Measurements from ENCODE around the gene LRTM1. TPM values are rescaled to one million over a fixed set of nuclear protein-coding genes. Genes with fewer than 3 reads are reported as not detected.
A peak's percentile ranks its signal among the peaks of the same experiment; 100 is the strongest.

The LRTM1 gene
- not detected in 3 replicates for total RNA-seq

DNA sequence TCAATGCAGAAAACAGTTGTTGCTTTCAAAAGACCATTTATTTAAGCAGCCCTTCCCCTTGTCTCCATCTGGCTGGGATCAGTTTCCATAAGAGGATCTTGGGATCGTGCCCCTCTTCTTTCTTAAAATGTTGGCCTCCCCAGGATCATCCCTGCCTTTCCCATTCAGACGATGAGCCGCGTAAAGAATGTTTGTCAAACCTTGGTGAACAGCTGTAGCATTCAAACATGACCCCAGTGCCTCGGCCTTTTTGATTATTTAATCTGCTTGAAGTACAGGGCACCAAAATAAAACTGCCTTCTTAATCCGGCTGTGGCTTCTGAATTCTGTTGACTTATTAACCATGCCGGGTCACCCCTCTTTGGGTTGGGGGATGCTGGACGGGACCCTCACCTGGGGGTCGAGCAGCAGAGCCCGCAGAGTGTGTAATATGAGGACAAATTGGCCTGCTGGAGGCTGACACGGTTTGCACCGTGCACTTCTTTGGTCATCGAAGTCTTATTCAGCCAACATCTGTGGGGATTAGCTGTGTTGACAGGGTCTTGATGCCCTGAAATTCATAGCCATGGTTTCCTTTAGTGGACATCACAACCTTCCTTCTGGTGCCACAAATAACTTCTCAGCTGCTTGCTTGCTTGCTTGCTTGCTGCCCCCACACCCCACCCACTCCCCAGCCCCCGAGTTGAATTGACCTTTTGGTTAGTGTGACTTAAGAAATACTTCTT is at the start of gene LRTM1:
Gene LRTM1, minus strand, starts transcription at position 14 of the 725 bp plus-strand sequence. CDS start 148 bp downstream, outside the sequence.
- no peak within 1 kb of the TSS for H3K4me3 Mint-ChIP-seq
- no peaks in the 10 kb centered on the region for H3K9me3 Mint-ChIP-seq
- H3K27me3 Mint-ChIP-seq (ENCODE audit: low read depth) = no peaks in the 10 kb centered on the region
- no peak for DNase-seq (ENCODE audit: low spot score in 2 of 2, unreplicated experiment in 2 of 2)
- H3K4me1 Mint-ChIP-seq = peaks cover 10% of the 10 kb centered on the region
- H3K36me3 Mint-ChIP-seq = no peaks in the 10 kb centered on the region
- no peak within 1 kb of the TSS for H3K27ac Mint-ChIP-seq
- no peak for TF ChIP-seq CTCF (IDR thresholded peaks at IDR 0.05; ENCODE audit: unreplicated experiment)

DNA sequence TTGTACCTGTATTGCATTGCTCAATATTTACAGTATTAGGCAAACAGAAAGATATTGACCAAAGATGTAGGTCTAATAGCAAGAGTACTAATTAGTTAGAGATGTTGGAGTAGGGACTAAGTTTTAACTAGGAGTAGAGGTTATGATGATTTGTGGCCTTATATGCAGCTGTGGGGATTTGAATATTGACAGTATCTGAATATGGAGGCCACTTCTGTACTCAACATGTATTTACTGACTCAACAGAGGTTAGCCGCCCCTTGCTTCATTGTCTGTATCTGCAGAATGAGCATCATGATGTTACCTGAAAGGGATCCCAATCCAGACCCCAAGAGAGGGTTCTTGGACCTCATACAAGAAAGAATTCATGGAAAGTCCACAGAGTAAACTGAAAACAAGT is 49.6 kb upstream of the LRTM1 start:
- Mint-ChIP-seq H3K27ac (no peak overlapping the region), H3K9me3 (peaks cover 10% of the 10 kb centered on the region), H3K36me3 (peaks cover 6% of the 10 kb centered on the region), H3K27me3 (ENCODE audit: low read depth) (no peaks in the 10 kb centered on the region), H3K4me3 (no peak overlapping the region), H3K4me1 (peaks cover 16% of the 10 kb centered on the region)
- DNase-seq (ENCODE audit: low spot score in 2 of 2, unreplicated experiment in 2 of 2) = no peak
- no peak for TF ChIP-seq CTCF (IDR thresholded peaks at IDR 0.05; ENCODE audit: unreplicated experiment)

DNA sequence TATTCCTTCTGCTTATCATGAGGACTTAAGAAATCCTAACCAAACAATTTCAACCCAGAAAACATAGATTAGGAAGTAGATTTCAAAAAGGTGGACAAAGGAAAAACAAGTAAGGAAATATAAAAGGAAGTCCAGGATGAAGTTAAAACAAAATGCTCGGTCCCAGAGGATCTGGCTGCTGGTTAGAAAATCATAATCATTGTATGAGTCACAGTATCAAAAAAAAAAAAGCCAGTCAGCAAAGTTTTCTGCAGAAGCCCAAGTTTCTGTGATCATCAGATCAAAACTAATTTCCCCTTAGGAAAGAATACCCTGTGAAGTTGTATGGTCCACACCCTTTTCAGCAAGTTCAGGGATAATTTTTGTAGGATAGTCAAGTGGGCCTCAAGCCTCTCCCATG is 43.0 kb upstream of the LRTM1 start:
- TF ChIP-seq CTCF (IDR thresholded peaks at IDR 0.05; ENCODE audit: unreplicated experiment) = no peak
- Mint-ChIP-seq H3K27ac (no peak overlapping the region), H3K27me3 (ENCODE audit: low read depth) (no peaks in the 10 kb centered on the region), H3K36me3 (no peaks in the 10 kb centered on the region), H3K4me1 (peaks cover 18% of the 10 kb centered on the region), H3K4me3 (no peak overlapping the region), H3K9me3 (no peaks in the 10 kb centered on the region)
- no peak for DNase-seq (ENCODE audit: low spot score in 2 of 2, unreplicated experiment in 2 of 2)

DNA sequence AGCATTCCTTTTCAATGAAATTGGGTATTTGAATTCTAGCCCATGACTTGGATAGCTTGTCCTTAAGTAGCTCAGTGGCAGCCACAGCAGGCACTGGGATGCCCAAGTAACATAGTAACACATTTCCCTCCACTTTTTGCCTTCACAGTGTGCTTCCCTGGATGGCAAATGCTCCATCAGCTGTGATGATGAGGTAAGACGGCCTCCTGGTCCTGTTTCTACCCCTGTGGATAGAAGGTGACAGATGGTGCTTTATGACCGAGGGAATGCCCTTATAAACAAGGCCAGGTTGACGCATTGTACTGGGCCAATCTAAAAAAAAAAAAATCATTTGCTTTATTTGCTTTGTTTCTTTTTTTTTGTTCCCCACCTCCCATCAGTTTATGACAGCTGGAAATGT is 41.8 kb upstream of the LRTM1 start:
- H3K9me3 Mint-ChIP-seq = no peaks in the 10 kb centered on the region
- no peaks in the 10 kb centered on the region for H3K36me3 Mint-ChIP-seq
- H3K4me1 Mint-ChIP-seq = peaks cover 27% of the 10 kb centered on the region
- no peak for DNase-seq (ENCODE audit: low spot score in 2 of 2, unreplicated experiment in 2 of 2)
- no peak overlapping the region for H3K4me3 Mint-ChIP-seq
- no peak overlapping the region for H3K27ac Mint-ChIP-seq
- TF ChIP-seq CTCF (IDR thresholded peaks at IDR 0.05; ENCODE audit: unreplicated experiment) = no peak
- H3K27me3 Mint-ChIP-seq (ENCODE audit: low read depth) = no peaks in the 10 kb centered on the region

GRCh38 chr3:54968546-54969172 is 40.8 kb upstream of the LRTM1 start:
- no peak for DNase-seq (ENCODE audit: low spot score in 2 of 2, unreplicated experiment in 2 of 2)
- H3K27me3 Mint-ChIP-seq (ENCODE audit: low read depth) = no peaks in the 10 kb centered on the region

More at GRCh38 chr3:54968546-54969172, 40.8 kb upstream of the LRTM1 start:
- Mint-ChIP-seq H3K4me3 (no peak overlapping the region), H3K4me1 (peaks cover 37% of the 10 kb centered on the region), H3K36me3 (no peaks in the 10 kb centered on the region), H3K9me3 (no peaks in the 10 kb centered on the region), H3K27ac (peak overlapping the region; percentile 78)
- no peak for TF ChIP-seq CTCF (IDR thresholded peaks at IDR 0.05; ENCODE audit: unreplicated experiment)

Measured in mesothelial cell of epicardium (in vitro differentiated cells).